CD4-positive, alpha-beta T cell treated with Interleukin-17A for 1 hour (primary cell): ENCODE measurements around the gene SLC9A7.

Experiments
- DNase-seq: peaks from one replicate; pipeline ENCODE4 v3.0.0-alpha.2; 2020

SLC9A7 gene

DNA sequence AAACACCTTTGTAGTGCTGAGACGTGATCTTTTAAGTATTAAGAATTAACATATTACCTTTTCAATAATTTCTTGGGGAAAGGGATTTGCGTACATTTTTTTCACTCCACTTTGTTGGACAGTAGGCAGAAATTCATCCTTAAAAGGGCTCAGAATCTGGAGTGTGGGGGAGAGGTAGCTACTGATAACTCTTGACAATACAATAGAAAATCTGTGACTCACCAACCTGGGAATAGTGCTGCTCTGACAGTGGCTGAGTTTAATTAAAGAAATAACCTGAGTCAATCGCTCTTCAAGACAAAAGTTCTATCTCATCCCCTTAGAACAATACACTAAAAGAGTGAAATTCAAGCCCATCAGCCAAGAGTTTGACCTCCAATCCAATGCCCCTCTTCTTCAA is 60.2 kb downstream of the SLC9A7 start:
- no peak for DNase-seq

DNA sequence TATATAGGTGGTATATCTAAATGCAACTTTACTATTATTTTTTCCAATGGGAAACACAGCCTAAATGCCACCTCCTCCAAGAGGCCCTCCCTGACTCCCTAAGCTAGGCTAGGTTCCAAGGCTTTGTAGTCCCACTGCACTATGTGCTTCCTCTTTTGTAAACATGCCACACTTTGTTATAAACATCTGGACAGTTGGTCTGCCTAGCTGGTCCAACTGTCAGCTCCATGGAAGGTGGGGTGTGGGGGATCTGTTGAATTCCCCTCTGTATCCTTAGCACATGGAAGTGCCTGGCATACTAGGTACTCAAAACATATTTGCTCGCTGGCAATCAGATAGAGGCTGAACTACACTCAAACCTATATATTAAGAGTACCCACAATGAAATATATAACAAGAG is 63.4 kb downstream of the SLC9A7 start:
- DNase-seq = no peak

DNA sequence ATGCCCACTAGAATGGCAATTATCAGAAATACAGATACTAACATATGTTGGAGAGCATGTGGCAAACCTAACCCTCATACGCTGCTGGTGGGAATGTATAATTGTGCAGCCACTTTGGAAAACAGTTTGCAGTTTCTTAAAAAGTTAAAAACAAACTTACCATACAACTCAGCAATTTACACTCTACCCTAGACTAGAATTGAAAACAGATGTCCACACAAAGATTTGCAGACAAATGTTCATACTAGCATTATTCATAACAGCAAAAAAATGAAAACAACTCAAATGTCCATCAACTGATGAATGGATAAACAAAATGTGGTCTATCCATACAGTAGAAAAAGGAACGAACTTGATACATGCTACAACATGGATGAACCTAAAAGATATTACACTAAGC is 64.4 kb downstream of the SLC9A7 start:
- DNase-seq = no peak

- no peak for DNase-seq
Measured at GRCh38 chrX:46693149-46693548, 65.8 kb downstream of the SLC9A7 start.

- no peak for DNase-seq
Measured at GRCh38 chrX:46690818-46691217, 68.1 kb downstream of the SLC9A7 start.

- no peak for DNase-seq
Measured at GRCh38 chrX:46687619-46688018, 71.3 kb downstream of the SLC9A7 start.

DNA sequence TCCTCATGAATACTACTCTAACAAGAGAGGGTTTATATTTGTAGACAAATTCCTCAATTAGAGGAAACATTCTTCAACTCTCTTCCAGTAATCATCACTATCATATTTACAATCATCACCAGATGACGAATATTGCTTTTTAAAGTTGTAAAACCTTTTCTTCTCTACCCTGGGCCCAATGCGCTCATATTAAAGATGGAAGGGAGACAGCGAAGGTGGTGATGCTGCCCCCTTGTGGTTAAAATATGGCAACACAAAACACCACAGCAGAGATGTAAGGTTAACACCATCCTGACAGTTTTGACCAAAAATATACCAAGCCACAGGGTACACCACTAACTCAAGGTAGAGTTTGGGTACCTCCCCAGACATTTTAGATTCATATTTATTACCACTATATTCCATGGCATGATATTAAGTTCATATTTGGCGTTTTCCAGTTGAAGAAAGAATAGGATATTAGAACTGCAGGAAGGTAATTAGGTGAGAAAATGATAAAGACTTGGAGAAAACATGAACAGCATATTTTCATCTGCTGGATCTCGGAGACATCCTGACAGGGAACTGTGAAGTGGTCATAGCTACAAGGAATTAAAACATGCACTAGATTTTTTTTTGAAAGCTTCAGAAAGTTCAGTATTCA is 72.8 kb downstream of the SLC9A7 start:
- DNase-seq = peak; percentile 60

GRCh38 chrX:46683048-46683447 is 75.9 kb downstream of the SLC9A7 start:
- DNase-seq = no peak

DNA sequence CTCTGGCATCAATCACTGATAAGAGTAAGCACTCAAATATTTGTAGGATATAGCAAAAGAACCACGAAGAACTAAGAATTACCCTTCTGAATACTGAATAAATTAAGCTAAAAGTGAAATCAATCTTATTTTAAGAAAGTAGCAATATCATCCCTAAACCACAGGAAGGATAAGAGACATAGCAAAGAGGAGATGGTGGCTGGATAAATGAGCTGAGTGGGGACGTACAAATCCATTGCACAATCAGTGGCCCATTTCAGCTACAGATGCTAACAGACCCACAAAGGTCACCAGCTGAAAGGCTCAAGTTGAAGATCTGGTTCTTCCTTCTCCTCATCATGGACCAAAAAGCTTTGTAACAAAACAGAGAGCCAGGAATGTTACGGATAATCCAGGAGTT is 77.1 kb downstream of the SLC9A7 start:
- no peak for DNase-seq

DNA sequence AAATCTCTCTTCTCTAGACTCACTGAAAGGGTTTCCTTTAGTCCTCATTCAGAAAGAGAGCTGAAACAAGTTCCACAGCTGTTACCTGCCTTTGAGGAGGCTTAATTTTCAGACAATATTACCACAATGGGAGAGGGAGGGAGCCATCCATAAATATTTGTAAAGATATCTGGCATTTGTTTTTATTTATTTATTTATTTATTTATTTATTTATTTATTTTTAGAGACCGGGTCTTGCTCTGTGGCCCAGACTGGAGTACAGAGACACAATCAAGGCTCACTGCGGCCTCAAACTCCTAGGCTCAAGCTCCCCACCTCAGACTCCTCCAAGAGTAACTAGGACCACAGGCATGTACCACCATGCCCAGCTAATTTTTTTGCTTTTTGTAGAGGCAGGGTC is 80.7 kb downstream of the SLC9A7 start:
- no peak for DNase-seq

GRCh38 chrX:46676399-46677356 is 82.2 kb downstream of the SLC9A7 start:
- DNase-seq = no peak

DNA sequence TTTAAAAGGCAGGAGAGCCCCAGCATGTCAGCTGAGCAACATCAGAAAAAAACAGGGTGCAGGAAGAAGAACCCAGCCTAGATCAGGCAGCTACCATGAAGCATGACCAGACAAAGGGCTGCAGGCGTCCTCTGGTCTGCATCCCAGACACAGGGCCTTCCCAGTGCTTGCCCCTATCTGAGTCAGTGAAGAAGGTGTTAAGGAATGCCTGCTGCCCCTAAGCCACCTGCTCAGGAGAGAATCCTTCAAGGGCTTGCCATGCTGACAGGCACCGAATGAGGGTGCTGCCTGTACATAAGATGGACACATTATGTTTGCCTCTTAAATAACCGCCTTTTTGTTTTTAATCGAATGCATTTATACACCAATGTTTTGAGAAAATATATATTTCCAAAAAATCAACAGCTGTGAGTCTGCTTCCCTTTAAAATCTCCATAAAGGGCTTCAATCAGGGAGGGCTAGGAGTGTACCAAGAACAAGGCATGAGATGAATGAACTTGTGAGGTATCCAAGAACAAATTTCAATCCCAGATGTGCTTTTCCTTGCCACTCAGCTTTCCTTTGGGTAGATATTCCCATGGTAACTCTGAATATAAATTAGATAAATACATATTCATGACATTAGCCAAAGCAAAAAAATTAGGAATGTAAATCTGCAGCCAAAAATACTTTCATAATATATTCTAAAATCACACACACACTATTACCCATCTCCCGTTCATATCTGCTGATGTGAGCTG is 85.1 kb downstream of the SLC9A7 start:
- DNase-seq = no peak

GRCh38 chrX:46670316-46670715 is 88.6 kb downstream of the SLC9A7 start:
- no peak for DNase-seq

GRCh38 chrX:46666831-46667230 is 92.1 kb downstream of the SLC9A7 start:
- DNase-seq = no peak

GRCh38 chrX:46665232-46666152 is 93.4 kb downstream of the SLC9A7 start:
- no peak for DNase-seq

DNA sequence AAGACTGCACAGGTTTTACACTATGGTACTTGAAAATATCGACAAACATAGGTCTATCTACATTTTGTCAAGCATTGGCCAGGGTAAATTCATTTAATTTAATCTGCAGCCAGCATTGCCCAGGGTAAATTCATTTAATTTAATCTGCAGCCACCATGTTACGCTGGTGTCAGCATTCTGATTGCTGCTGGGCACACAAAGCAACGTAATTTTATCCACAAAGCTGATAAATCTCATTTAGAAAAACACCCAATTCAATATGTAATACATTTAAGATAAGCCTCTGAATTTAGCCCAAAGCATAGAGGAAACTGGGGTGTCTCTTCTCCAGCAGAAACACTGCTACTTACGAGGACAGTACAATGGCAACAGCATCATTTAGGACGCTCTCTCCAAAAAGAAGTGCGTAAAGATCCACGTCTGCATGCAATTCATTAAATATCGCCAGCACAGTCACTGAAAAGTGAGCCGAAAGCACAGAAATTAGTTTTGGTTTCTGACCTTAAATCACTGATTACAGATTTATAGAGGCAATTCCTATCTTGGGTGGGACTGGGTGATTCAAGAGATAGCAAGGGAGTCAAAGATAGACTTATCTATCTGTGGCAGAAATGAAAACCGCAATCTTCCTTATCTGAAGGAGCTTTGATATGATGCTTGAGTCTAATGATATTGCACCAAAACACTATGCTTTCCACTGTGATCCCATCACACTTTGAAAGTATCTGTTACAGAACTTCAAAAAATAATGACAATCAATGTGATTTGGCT is 96.5 kb downstream of the SLC9A7 start:
- no peak for DNase-seq

- DNase-seq = no peak
Measured at GRCh38 chrX:46653482-46653881, 105.4 kb downstream of the SLC9A7 start.

DNA sequence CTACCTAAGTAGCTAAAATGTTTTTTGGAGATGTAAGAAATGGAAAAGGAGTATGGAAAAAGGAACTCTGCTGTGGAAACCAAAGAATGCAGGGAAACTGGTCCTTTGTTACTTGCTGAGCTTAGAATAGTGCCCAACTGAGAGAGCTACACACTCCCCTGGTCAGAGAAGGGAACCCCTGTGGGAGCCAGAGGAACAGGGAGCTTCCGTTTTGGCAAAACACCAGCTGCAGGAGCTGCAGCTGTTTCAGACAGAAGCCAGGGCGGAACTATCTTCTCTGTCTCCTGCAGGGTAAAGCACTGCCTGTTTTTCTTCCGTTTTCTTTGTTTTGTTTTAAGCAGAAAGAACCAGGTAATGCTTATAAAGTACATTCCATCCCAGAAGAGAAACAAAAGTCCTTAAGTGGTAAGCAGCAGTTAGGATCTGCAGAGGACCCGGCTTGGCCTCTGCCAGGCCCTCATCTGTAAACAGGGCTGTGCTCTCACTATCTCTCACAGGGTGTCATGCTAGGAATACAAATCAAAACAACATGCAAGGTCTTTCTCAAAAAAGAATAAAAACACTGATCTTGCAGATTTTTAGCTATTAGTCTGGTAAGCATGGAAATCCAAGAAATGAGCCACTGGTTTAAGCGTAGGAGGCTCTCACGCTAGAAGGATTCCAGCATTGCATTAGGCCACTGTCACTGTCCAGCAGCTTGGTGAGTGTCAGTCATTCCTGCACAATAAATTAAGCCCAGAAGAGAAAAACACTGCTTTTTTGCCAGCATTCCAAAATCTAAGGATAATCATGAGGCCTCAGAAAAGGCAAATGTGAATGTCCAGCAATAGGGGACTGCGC is 109.3 kb downstream of the SLC9A7 start:
- no peak for DNase-seq

DNA sequence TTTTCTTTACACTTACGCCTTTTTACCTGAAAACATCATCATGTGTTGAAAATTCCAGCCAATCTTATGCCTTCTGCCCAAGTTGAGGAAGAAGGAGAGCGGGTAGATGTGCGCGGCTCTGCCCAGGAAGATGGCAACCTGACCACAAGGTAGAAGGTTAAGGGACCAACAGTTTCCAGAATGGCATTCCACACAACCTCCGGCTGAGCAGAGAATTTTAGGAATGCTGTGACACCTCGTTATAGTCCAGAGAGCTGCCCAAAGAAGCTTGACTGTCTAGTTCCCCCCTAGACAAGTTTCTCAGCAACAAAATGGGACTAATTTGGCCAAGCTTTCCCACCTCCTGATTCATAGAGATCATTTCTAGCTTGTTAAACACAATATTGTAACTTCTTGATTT is 110.3 kb downstream of the SLC9A7 start:
- DNase-seq = no peak

GRCh38 chrX:46647251-46647650 is 111.7 kb downstream of the SLC9A7 start:
- no peak for DNase-seq

DNA sequence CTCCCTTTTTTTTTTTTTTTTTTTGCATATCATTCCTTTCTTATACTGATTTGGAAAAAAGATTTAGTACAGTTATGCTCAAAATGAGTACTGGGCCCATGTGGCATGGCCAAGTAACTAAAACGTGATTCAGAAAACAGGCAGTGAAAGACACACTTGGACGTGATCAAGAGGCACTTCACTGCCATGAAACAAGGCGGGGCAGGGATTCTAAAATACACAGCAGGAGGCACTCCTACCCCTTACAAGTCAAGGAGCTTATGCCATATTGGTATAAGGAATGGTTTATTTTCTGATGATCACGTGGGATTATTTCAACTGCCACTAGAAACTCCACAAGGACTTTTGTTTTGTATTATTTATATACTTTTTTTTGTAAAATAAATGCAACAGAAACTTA is 113.3 kb downstream of the SLC9A7 start:
- no peak for DNase-seq
